HG03097 (cell line): Measurements from ENCODE around the gene NFIB.

Source experiments
- ATAC-seq: cut with Tn5 transposase; IDR thresholded peaks from one replicate; pipeline ENCODE4 v1.9.1; 2021; ENCODE audit not compliant: unreplicated experiment, low FRiP score

Gene NFIB

GRCh38 chr9:14313951-14314423, at the start of gene NFIB:
NFIB (minus strand) TSS chr9:14314141; CDS start chr9:14313511, 630 bp downstream.
- ATAC-seq, result no peak

GRCh38 chr9:14362175-14362574, 48.2 kb upstream of the NFIB start:
- no peak for ATAC-seq

GRCh38 chr9:14361074-14361473, 47.1 kb upstream of the NFIB start:
- no peak for ATAC-seq

- no peak for ATAC-seq
Measured at GRCh38 chr9:14358523-14358922, 44.6 kb upstream of the NFIB start.

GRCh38 chr9:14356351-14357265, 42.7 kb upstream of the NFIB start:
- ATAC-seq, result no peak

GRCh38 chr9:14354201-14354600, 40.3 kb upstream of the NFIB start:
- ATAC-seq, result no peak

- peak; percentile 83 for ATAC-seq
Measured at GRCh38 chr9:14353222-14354056, 39.5 kb upstream of the NFIB start.

- ATAC-seq, result no peak
Measured at GRCh38 chr9:14352503-14352902, 38.6 kb upstream of the NFIB start.

- ATAC-seq, result no peak
Measured at GRCh38 chr9:14351221-14351836, 37.4 kb upstream of the NFIB start.

GRCh38 chr9:14350754-14351153, 36.8 kb upstream of the NFIB start:
- no peak for ATAC-seq

GRCh38 chr9:14350349-14350728, 36.4 kb upstream of the NFIB start:
- no peak for ATAC-seq

- no peak for ATAC-seq
Measured at GRCh38 chr9:14349447-14350348, 35.8 kb upstream of the NFIB start.

- ATAC-seq, result no peak
Measured at GRCh38 chr9:14349146-14349446, 35.2 kb upstream of the NFIB start.

- ATAC-seq, result no peak
Measured at GRCh38 chr9:14348373-14349145, 34.6 kb upstream of the NFIB start.

GRCh38 chr9:14348123-14348372, 34.1 kb upstream of the NFIB start:
- no peak for ATAC-seq

GRCh38 chr9:14347406-14348122, 33.6 kb upstream of the NFIB start:
- ATAC-seq, result no peak

- ATAC-seq, result no peak
Measured at GRCh38 chr9:14346811-14347405, 33.0 kb upstream of the NFIB start.

GRCh38 chr9:14346231-14346791, 32.4 kb upstream of the NFIB start:
- ATAC-seq, result no peak
